HUDEP-2 (cell line): ENCODE data around the gene HOXD13.

Experiments used
- DNase-seq, 76 experiments: peaks; one replicate each; lab custom pipeline; 2025; ENCODE audit not compliant: unreplicated experiment in 76 of 76; lab: John Stamatoyannopoulos, UW

The HOXD13 gene

GRCh38 chr2:176080540-176081375 lies 11.8 kb upstream of the HOXD13 start:
- DNase-seq, result peak in 20 of 76 experiments; percentile 6 to 67 (median 22)

- no peak for DNase-seq
Measured at GRCh38 chr2:176081376-176081836, 11.1 kb upstream of the HOXD13 start.

DNA sequence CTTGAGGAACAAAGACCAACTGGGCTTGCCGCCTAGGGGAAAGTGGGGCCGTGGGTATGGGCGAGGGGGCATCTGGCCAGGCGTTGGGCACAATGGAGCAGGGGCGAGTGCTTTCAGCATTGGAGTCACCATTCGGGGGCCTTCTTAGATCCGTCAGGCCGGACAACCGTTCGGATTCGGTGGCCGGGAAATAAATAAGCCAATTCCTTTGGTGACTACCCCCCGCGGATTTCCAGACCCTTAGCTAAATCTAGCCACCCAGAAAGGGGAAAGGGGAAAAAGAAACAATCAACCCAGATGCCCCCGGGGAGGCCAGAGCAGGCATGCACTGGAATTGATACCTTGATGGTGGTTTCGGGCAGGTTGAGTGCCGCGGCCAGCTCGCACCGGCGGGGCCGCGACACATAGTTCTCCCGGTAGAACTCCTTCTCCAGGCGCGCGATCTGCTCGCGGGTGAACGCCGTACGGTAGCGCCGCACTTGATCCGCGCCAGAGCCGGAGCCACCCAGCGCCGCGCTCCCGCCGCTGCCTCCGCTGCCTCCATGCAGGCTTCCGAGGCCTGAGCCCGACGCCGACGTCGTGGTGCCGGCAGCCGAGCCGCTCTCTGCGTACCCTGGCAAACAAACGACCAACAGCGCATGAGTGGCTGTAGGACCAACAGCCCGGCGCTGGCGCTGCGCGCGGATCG lies 10.5 kb upstream of the HOXD13 start:
- DNase-seq, result peak in 6 of 76 experiments; percentile 10 to 43 (median 20)

DNA sequence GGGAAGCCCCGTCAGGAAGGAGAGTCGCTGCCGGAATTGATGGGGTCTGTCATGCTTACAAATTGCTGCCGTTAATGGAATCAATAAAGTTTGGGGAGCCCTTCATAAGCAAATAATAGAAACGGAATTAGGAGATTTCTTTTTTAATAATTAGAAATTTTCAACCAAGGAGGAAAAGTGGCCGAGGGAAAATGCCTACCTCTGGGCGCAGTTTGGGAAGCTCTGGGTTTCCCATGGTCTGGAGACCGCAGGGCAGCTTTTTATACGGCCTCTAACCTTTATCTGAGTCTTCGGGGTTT lies 10.0 kb upstream of the HOXD13 start:
- DNase-seq, result no peak

DNA sequence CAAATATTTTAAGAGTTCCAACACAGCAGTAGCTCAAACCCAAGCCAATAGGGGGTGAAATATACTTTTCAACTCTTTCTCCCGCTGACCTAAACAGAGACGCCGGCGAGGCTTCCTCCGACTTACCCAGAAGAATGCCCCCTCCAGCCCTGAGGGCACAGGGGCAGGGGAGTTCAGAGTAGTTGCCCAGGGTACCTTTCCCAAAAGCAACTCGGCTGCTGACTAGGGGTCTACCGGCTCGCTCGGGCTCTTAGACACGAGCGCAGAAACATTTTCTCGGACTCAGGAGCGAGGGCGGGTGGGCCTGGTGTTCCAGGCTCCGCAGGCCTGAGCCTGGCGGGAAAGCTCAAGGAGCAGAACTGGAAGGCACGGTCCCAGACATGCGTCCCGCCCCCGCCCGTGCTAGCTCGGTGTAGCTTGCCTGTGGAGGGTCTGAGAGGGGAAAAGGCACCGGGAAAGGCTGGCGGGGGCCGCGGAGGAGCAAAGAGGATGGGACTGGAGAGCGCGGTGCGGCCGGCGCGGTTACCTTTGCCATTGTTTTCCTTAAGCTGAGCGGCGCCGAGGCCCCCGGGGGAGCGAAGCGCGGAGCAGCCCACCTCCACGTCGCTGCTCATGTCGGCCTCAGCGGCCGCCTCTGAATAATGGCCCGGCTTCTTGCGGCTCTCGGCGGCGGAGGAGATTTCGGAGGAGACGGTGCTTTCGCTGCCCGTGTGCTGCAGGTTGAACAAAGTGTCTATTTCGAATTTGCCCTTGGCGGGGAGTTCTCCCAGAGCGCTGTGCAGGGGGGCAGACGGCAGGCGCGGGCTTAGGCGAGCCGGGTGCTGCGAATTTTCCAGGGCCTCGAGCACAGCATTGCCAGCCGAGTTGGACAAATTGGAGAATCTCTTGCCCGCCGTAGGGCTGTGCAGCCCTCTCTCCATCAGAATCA lies 9.4 kb upstream of the HOXD13 start:
- no peak for DNase-seq

- DNase-seq, result no peak
Measured at GRCh38 chr2:176083796-176084261, 8.7 kb upstream of the HOXD13 start, which contains the start of gene EVX2. TSS of gene EVX2 (minus strand) at chr2:176083962. CDS start at chr2:176083776, 186 bp downstream.

GRCh38 chr2:176084611-176085119 lies 7.9 kb upstream of the HOXD13 start:
- no peak for DNase-seq

- DNase-seq, result no peak
Measured at GRCh38 chr2:176085120-176085788, 7.3 kb upstream of the HOXD13 start.

DNA sequence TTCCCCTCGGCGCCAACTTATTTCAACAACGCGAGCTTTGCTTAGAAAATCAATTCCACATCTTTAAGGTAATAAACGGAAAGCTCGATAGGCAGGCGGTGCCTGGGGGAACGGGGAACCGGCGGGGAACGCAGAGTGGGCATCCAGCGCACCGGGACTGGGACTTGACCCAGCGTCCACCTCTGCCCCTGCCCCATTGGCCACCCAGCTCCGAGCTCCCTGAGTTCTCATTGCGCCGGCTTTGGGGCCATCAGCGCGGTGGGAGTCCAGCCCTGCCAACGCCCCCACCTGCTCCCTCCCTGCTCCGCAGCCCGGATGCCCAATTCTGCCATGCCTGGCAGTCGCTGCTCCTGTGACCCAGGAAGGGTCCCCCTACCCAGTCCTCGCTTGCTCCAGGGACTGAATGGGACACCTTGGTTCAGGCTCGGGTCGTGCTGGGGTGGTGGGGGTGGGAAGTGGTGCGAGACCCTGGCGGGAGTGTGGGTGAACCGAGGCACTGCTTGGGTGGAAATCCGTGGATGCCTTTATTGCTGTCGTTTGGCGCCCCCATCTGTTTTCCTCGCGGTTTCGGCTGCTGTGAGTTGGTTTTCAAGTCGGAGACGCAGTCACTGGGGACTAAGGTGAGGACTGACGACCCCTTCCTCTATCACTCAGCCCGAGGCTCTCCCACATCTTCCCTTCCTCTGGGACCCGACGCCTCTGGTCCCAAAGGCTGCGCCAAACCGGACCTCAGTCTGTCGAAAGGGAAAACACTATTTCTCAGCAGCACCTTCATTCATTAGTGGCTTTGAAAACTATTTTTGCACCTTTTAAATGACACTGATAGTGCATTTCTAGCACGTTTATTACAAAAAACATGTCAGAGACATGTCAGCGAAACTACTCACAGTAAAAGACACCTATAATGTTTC lies 6.4 kb upstream of the HOXD13 start:
- DNase-seq, result peak in 30 of 76 experiments; percentile 5 to 45 (median 24)

DNA sequence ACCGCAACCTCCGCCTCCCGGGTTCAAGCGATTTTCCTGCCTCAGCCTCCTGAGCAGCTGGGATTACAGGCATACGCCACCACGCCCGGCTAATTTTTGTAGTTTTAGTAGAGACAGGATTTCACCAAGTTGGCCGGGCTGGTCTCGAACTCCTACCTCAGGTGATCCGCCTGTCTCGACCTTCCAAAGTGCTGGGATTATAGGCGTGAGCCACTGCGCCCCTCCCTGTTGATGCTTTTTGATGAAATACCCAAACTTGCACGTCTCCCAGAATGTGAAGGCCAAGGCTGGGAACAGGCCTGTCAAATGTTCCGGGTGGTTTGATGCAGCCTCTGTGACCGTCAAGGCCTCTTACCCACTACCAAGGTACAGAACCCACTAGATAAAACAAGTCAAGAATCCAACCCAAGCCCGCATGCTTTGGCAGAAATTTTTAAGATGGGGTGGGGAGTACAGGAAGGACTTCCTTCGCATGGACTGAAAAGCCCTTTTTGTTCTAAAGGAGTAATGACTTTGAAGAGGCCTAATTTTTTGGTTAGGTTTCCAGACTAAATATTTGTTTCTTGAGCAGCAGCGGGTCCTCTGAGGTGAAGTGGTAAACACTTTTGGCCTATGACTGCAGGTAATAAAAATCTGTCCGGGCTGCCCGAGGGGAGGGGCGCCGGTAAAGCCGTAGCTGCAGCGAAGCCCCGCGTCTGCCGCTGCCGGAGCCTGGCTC lies 5.0 kb upstream of the HOXD13 start:
- DNase-seq, result no peak

- DNase-seq, result peak in 28 of 76 experiments; percentile 3 to 41 (median 20)
Measured at GRCh38 chr2:176088048-176088936, 4.2 kb upstream of the HOXD13 start.

DNA sequence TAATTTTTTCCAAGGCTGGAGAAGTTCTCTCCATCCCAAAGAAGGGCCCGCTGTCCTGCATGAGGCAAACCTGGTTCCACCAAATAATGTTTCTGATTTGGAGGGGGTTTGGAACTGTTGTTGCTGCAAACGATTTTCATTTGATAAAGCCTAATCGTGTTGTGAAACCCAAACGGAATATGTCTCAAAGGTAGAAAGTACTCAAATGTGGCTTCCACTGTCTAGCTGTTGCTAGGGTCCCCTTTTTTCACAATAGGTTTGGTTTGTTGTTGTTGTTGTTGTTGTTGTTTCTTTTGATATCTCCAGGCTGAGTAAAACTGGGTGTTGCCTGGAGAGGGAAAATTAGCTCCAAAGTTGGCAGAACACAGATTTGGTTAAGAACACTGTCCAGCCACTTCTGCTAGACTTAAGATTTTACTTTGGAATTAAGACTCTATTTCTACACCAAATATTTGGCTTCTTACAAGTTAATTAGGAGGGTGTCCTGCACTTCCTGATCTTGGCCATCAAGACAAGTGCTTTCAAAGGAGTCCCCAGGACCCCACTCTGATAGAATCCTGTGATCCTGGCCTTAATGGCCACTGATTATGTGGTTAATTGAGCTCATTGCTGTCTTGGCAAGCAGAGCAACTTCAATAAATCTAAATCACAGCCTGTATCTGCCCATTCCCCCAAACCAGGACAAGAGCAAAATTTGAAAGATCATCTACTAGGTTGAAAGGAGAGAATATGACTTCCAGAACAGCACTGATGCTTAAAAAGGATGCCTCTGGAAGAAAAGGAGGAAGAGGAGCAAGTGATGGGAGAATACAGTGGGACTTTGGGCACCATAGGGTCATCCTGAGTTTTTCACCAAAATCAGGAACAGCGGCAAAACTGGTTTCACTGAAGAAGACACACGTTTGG lies 3.3 kb upstream of the HOXD13 start:
- no peak for DNase-seq

DNA sequence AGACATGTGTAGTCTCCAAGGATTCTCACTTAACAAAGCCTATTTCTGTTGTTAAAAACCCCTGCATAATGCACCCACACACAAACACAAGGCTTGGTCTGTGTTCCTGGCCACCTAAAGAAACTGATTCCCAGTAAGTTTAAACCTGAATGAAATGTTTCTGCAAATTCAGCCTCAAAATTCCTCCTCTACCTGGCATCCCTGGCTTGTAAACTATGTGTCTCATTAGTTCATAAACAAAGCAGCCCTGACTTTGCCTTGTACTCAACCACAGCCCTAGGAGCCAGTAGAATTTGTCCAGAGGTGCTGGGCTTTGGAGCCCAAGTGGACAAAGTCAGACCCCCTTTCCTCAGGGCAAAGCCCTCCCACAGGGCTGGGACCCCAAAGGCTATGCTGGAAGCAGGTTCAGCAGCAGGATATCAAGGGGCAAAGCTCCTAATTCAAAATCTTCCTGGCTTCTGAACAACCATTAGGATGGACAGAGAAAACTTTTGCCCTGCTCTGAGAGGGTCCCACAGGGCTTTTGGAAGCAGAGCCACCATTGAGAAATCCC lies 2.6 kb upstream of the HOXD13 start:
- DNase-seq, result no peak

- DNase-seq, result no peak
Measured at GRCh38 chr2:176090862-176091261, 1.7 kb upstream of the HOXD13 start.

DNA sequence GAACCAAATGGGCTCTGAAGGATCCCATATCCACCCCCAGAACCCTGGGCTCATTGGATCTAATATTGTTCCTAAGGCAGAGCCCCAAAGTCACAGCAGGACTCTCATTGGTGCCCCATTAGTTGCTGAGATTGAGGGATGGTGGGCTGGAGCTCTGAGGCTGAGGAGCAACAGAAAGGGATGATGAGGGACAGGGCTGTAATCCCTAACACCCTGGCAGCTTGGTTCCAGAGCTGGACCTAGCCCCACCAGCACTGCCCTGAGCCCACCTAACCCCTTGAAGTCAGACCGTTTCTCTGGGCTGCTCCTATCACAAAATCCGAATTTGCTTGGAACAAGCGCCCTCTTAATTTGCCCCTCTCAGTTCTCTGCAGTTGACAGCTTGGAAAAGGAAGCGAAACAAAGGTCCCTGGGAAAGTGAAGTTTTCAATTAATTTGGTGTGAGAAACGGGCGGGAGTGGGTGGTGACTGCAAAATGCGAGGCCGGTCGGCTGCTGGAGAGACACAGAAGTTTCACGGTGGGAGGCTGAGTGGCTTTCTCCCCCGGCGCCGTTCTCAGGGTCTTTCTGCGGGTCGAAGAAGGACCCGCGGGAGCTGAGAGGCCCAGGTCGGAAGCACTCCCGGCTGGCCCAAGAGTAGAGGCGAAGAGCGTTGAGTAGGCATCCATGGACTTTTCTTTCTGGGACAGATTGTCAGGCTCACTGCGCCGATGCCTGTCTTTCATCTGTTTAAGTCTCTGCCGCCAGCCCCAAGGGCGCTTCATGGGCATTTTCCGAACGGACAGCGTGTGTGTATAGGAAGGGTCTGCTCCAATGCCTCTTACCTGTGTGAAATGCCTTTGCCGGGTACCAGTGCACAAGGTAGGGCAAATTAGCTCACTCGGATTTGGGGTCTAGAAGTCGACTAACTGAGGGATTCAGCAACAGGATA lies 927 bp upstream of the HOXD13 start:
- DNase-seq, result no peak
